Measurements from ENCODE around the gene SLC32A1.

The SLC32A1 gene

GRCh38 chr20:38723848-38724625 is at the start of gene SLC32A1:
Gene SLC32A1, plus strand, starts transcription at chr20:38724486. Its CDS starts 239 bp downstream, at chr20:38724725.
- no peak for TF ChIP-seq CTCF (IDR thresholded peaks at IDR 0.05; ENCODE audit: borderline replicate concordance, insufficient read depth, low read depth, low read length)
- H3K4me3 ChIP-seq (ENCODE audit: low read depth, low read length), result no peak within 1 kb of the TSS

GRCh38 chr20:38674765-38675133 is 49.5 kb upstream of the SLC32A1 start:
- no peak for TF ChIP-seq CTCF (IDR thresholded peaks at IDR 0.05; ENCODE audit: borderline replicate concordance, insufficient read depth, low read depth, low read length)
- H3K4me3 ChIP-seq (ENCODE audit: low read depth, low read length), result no peak overlapping the region

- H3K4me3 ChIP-seq (ENCODE audit: low read depth, low read length), result no peak overlapping the region
- no peak for TF ChIP-seq CTCF (IDR thresholded peaks at IDR 0.05; ENCODE audit: borderline replicate concordance, insufficient read depth, low read depth, low read length)
Observed at GRCh38 chr20:38676576-38676975, 47.7 kb upstream of the SLC32A1 start.

- H3K4me3 ChIP-seq (ENCODE audit: low read depth, low read length), result no peak overlapping the region
- no peak for TF ChIP-seq CTCF (IDR thresholded peaks at IDR 0.05; ENCODE audit: borderline replicate concordance, insufficient read depth, low read depth, low read length)
Observed at GRCh38 chr20:38680500-38681306, 43.6 kb upstream of the SLC32A1 start.

GRCh38 chr20:38685271-38685670 is 39.0 kb upstream of the SLC32A1 start:
- no peak for TF ChIP-seq CTCF (IDR thresholded peaks at IDR 0.05; ENCODE audit: borderline replicate concordance, insufficient read depth, low read depth, low read length)
- no peak overlapping the region for H3K4me3 ChIP-seq (ENCODE audit: low read depth, low read length)

- TF ChIP-seq CTCF (IDR thresholded peaks at IDR 0.05; ENCODE audit: borderline replicate concordance, insufficient read depth, low read depth, low read length), result no peak
- no peak overlapping the region for H3K4me3 ChIP-seq (ENCODE audit: low read depth, low read length)
Observed at GRCh38 chr20:38685853-38686473, 38.3 kb upstream of the SLC32A1 start.
